Fibroblast of pulmonary artery (primary cell): ENCODE data around the gene TSHR.
A peak's percentile ranks its signal among the peaks of the same experiment; 100 is the strongest.
"Not testable (repeated sequence)": the region's sequence is repeated elsewhere in the genome, so short reads cannot be mapped to it uniquely, and the experiment has no call there.

Experiments used
- DNase-seq: peaks from one replicate; pipeline ENCODE4 v3.0.0-alpha.2; 2010; ENCODE audit warnings: low read depth
- H3K4me3 ChIP-seq: replicated peaks from 2 replicates; pipeline ENCODE4 v1.5.1; 2011; ENCODE audit warnings: low read depth, mild to moderate bottlenecking, control low read depth, low read length, moderate library complexity
- TF ChIP-seq, protein P1 (sequence below): IDR thresholded peaks from 2 replicates; pipeline ENCODE4 v1.5.1; 2011; ENCODE audit warnings: mild to moderate bottlenecking, control low read depth, low read length, inconsistent platforms; ENCODE audit errors: missing control alignments

The TSHR gene

DNA sequence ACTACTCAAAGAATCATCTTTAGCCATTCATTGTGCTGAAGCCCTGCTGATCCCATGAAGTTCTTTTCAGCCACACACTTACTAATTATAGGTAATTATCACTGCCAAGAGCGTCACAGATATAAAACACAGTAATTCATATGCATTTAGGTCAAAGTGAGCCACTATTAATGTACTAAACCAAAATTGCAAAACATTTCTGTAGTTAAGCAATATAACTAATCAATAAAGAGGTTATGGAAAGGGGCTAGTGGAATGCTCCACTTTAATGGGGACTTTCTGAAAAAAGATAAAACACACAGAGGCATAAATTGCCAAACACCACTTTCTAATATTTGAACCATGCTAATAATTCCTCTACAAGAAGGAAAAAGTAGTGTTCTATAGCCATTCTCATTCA lies 7.1 kb upstream of the TSHR start:
- H3K4me3 ChIP-seq: no peak overlapping the region
- TF ChIP-seq, protein P1, sequence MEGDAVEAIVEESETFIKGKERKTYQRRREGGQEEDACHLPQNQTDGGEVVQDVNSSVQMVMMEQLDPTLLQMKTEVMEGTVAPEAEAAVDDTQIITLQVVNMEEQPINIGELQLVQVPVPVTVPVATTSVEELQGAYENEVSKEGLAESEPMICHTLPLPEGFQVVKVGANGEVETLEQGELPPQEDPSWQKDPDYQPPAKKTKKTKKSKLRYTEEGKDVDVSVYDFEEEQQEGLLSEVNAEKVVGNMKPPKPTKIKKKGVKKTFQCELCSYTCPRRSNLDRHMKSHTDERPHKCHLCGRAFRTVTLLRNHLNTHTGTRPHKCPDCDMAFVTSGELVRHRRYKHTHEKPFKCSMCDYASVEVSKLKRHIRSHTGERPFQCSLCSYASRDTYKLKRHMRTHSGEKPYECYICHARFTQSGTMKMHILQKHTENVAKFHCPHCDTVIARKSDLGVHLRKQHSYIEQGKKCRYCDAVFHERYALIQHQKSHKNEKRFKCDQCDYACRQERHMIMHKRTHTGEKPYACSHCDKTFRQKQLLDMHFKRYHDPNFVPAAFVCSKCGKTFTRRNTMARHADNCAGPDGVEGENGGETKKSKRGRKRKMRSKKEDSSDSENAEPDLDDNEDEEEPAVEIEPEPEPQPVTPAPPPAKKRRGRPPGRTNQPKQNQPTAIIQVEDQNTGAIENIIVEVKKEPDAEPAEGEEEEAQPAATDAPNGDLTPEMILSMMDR: no peak
- no peak for DNase-seq

DNA sequence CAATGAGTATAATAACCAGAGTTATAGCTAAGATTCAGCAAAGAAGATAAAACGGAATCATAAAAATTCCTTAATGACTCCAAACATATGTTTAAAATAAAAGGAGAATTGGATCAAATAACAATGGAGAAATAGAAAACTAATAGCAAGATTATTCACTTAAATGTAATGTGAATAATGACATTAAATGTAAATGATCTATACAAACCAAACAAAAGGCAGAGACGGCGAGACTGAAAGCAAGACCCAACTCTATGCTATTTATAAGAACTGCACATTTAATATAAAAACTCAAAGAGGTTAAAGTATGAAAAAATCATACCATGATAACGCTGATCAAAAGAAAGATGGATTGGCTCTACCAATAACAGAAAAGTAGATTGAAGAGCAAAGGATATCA lies 3.9 kb upstream of the TSHR start:
- no peak for DNase-seq
- TF ChIP-seq, protein P1: no peak
- no peak overlapping the region for H3K4me3 ChIP-seq

DNA sequence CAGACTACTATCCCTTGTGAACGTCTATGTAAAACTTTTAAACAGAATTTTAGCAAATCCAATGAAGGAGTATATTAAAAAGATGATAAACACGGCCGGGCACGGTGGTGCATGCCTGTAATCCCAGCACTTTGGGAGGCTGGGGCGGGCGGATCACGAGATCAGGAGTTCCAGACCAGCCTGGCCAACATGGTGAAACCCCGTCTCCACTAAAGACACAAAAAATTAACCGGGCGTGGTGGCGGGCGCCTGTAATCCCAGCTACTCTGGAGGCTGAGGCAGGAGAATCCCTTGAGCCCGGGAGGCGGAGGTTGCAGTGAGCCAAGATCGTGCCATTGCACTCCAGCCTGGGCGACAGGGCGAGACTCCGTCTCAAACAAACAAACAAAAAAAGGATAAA lies 2.2 kb upstream of the TSHR start:
- DNase-seq, H3K4me3 ChIP-seq: not testable (repeated sequence)

DNA sequence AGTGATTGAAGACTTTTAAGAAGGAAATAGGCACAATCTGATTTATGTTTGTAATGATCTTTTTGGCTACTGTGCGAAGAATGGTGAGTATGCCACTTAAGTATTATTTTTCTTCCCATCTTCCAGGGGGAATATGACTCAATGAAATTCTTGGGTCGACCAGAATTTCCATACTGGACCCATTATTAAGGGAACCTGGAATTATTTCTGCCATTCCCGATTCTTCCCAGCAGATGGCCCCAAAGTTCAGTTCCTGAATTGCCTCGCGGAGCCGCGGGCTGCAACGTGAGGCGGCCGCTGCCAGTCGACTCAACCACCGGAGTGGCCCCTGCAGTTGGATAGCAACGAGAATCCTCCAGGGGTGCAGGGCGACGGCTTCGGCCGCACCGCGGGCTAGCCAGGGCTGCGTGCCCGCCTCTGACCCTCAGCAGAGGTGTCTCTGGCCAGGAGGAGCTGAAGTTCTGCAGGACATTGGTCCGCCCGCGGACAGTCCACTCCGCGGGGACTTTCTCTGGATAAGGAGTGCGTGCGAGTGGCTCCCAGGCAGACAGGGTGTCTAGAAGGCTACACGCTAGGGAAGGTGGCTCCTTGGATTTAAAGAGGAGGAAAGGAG lies 628 bp upstream of the TSHR start:
- DNase-seq: peak; percentile 81
- TF ChIP-seq, protein P1: peak; percentile 79
- peak overlapping the region; percentile 60 for H3K4me3 ChIP-seq

DNA sequence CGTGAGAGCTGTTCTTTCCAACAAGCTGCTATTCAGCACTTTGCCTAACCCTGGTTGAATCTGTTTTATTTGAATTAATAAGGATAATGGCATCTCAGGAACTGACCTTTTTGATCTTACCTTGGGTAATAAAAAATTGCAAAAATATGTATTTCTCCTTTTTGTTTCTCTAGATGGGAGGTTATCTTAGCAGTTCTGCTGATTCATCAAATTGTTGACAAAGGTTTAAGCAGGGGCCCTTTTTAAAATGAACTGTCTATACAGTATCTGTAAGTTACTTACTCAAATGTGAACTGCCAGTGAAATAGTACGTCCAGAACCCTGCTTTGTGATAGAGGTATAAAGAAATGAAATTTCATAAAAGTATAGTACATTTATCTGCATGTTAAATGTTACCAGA lies 681 bp downstream of the TSHR start:
- DNase-seq: no peak
- TF ChIP-seq, protein P1: no peak
- H3K4me3 ChIP-seq: no peak overlapping the region

DNA sequence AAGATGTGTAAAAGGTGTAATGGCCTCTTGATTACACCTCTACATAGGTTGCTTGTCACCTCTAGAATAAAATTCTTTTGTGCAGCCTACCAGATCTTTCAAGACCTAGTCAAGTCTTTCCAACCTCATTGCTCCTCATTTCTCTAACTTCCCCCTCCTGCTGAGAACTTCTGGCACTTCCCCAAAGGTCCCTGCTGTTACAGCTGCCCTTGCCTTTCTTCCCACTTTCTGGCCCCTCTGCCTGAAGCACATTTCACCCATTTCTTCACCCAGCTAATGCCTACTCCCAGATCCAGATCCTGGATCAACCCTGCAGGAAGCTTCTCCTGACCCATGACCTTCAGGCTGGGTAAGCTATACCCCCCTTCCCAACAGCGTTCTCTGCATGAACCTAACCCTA lies 1.5 kb downstream of the TSHR start:
- DNase-seq: no peak
- H3K4me3 ChIP-seq: no peak overlapping the region

DNA sequence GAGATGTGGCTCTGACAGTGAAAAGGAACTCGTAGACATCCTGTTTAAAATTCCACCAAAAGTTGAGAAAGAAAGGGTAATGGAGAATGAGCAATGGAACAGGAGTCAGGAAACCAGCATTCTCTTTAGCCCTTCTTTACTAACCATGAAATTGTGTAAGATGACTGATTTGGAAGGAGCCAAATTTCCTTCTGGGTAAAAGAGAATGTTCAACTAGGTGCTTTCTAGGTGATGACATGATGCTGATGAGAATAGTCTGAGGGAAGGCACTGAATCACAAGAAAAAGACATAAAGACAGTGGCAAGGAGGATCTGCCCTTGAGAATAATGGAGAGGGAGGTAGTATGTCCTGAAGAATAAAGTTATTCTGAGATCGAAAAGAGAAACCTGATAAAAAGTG lies 2.2 kb downstream of the TSHR start:
- H3K4me3 ChIP-seq: no peak overlapping the region
- TF ChIP-seq, protein P1: no peak
- DNase-seq: no peak

More for the DNA sequence above, 1.5 kb downstream of the TSHR start:
- TF ChIP-seq, protein P1: no peak

DNA sequence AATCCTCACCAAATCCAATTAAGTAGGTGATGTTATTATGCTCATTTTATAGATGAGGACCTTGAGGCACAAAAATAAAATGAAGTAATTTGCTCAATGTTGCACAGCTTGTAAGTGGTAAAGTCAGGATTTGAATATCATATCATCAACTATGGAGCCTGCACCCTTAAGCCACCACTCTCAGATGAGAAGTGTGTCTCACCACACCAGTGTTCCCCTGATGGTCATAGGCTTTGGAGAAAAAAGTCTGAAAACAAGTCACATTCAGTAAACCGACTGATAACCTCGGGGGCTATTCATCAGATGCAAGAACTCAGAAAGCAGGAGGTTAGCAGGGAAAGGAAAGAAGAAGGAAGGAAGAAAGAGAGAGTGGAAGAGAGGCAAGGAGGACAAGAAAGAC lies 2.8 kb downstream of the TSHR start:
- TF ChIP-seq, protein P1: no peak
- no peak overlapping the region for H3K4me3 ChIP-seq
- no peak for DNase-seq
